Common myeloid progenitor, CD34-positive (primary cell): ENCODE results near the gene MFRP.

Source experiments
- CTCF ChIA-PET: fragments of 350-600 bp; sonication (Branson Sonifier 250); formaldehyde crosslinking; loops from one replicate; lab custom pipeline; 2021; ENCODE audit warnings: antibody characterized with exemption; lab: Charles Lee
- POLR2A ChIA-PET: fragments of 350-600 bp; sonication (Branson Sonifier 250); formaldehyde crosslinking; loops from one replicate; lab custom pipeline; 2021; ENCODE audit warnings: antibody characterized with exemption; lab: Charles Lee
- DNase-seq, 3 donors: peaks; one replicate each; pipeline versions ENCODE4 v3.0.0 to v3.0.0-alpha.2; 2013
- H3K27ac ChIP-seq, 2 experiments: 1 replicate in 1 of 2; 2 replicates in 1 of 2; pipeline ENCODE4 v1.7.0; 2013; ENCODE audit warnings: inconsistent platforms in 2 of 2, low read length in 2 of 2, mild to moderate bottlenecking in 2 of 2, low read depth in 1 of 2, moderate library complexity in 1 of 2; ENCODE audit not compliant: severe bottlenecking in 2 of 2, insufficient read depth in 1 of 2, poor library complexity in 1 of 2
- H3K27me3 ChIP-seq, 5 experiments: replicated peaks in 2 of 5; 1 replicate in 3 of 5; 2 replicates in 2 of 5; pipeline versions ENCODE4 v1.6.1 to v1.7.0; 2013; ENCODE audit warnings: low read length in 4 of 5, mild to moderate bottlenecking in 2 of 5, moderate library complexity in 2 of 5, inconsistent platforms in 1 of 5; ENCODE audit not compliant: insufficient read depth in 5 of 5, control insufficient read depth in 4 of 5
- H3K36me3 ChIP-seq, 4 experiments: 1 replicate in 2 of 4; 2 replicates in 2 of 4; pipeline versions ENCODE4 v1.6.1 to v1.7.0; 2013; ENCODE audit warnings: low read length in 3 of 4, control low read depth in 1 of 4, mild to moderate bottlenecking in 1 of 4; ENCODE audit not compliant: control insufficient read depth in 4 of 4, insufficient read depth in 4 of 4
- H3K4me1 ChIP-seq, 4 experiments: 1 replicate in 3 of 4; 2 replicates in 1 of 4; pipeline versions ENCODE4 v1.6.1 to v1.7.1; 2013; ENCODE audit warnings: low read length in 3 of 4, mild to moderate bottlenecking in 3 of 4, control low read depth in 1 of 4, inconsistent platforms in 1 of 4, moderate library complexity in 1 of 4; ENCODE audit not compliant: control insufficient read depth in 4 of 4, insufficient read depth in 4 of 4; ENCODE audit errors: control extremely low read depth in 1 of 4
- H3K4me3 ChIP-seq, 7 experiments: 1 replicate in 4 of 7; 2 replicates in 3 of 7; pipeline versions ENCODE4 v1.5.1 to v1.7.0; 2013; ENCODE audit warnings: mild to moderate bottlenecking in 7 of 7, low read length in 6 of 7, moderate library complexity in 6 of 7, inconsistent platforms in 2 of 7, low read depth in 2 of 7, control low read depth in 1 of 7; ENCODE audit not compliant: insufficient read depth in 4 of 7, control insufficient read depth in 1 of 7; ENCODE audit errors: extremely low read depth in 1 of 7
- H3K9me3 ChIP-seq, 5 experiments: 1 replicate in 4 of 5; 2 replicates in 1 of 5; pipeline versions ENCODE4 v1.6.1 to v1.7.1; 2013; ENCODE audit warnings: low read length in 4 of 5, mild to moderate bottlenecking in 2 of 5, inconsistent platforms in 1 of 5, low read depth in 1 of 5, moderate library complexity in 1 of 5; ENCODE audit not compliant: control insufficient read depth in 4 of 5, insufficient read depth in 2 of 5; ENCODE audit errors: control extremely low read depth in 1 of 5
- WGBS: methylation state at CpG from one replicate; pipeline ENCODE4 v1.1.5; 2013; ENCODE audit not compliant: insufficient coverage; 5-methylcytosine and 5-hydroxymethylcytosine counted together

The MFRP gene

DNA sequence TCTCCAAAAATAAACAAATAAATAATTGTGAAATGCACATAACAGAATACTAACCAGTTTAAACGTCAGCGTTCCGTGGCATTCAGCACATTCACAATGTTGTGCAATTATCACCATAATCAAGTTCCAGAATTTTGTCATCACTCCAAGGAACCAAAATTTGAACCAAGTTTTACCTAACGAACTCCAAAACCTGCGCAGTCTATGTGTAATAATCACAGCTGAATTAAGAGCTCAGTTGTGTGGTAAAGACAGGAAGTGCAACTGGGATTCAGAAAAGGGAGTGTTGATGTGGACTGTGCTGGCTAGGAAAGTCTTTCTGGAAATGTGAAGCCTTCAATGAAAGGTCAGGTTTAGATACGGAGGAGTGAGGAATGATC, 24.2 kb downstream of the MFRP start:
- peaks cover 0 to 33% (median 20%) of the 10 kb centered on the region in 5 experiments for H3K27me3 ChIP-seq
- POLR2A ChIA-PET = no interaction called here
- no peaks in the 10 kb centered on the region for H3K36me3 ChIP-seq
- CTCF ChIA-PET = interaction anchor here (0.6 to 4.6 kb wide), 14 partner anchors 11 to 170 kb away, joined by 3 to 90 read pairs (median 6); partner anchors contain the start of genes C1QTNF5, CBL, MFRP and RNF26
- 73% methylated on average over 5 of the region's 6 CpGs for WGBS
- H3K4me1 ChIP-seq = peaks cover 0 to 22% (median 18%) of the 10 kb centered on the region in 4 experiments
- no peak for DNase-seq
- no peak overlapping the region for H3K4me3 ChIP-seq
- H3K27ac ChIP-seq = no peak overlapping the region
- H3K9me3 ChIP-seq = no peaks in the 10 kb centered on the region

DNA sequence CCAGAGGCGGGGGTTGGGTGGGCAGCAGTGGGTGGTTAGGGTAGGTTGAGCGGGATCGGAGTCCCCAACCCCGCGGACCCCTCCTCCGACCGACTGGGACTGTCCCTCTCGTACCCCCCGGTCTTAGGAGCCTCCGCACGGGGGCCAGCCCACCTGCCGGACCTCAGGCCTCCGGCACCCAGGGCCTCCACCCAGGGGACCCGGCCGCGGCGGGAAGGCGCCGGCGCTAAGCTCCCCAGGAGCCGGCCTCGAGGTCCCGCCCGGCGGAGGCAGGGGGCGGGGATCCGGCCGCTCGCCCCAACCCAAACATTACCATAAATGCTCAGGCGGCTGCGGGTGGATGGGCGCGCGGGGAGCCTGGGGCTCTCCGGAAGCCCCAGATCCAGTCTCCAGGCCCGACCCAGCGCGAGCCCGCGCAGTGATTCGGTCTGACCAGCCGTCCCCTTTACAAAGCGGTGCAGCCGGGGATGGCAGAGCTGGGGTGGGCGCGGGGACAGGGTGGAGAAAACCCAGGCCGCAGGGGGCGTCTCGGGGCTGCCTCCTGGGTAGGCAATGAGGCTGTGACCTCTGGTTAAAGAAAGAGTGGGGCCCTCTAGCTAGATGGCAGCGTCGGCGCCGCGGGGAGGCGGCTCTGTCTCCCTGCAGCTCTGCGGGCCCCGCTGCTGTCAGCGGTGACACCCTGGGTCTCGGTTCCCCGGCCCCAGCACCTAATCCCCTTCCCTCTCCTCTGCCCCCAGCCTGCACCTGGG, 25.6 kb downstream of the MFRP start:
- Histone ChIP-seq H3K27me3 (peaks cover 0 to 46% (median 23%) of the 10 kb centered on the region in 5 experiments), H3K4me1 (peaks cover 0 to 36% (median 31%) of the 10 kb centered on the region in 4 experiments), H3K9me3 (no peaks in the 10 kb centered on the region), H3K27ac (peak overlapping the region in 1 of 2 experiments; percentile 54), H3K36me3 (no peaks in the 10 kb centered on the region), H3K4me3 (peak overlapping the region; percentile 40 to 82 (median 65))
- POLR2A ChIA-PET = no interaction called here
- peak in 2 of 3 donors; percentile 45 to 62 for DNase-seq
- WGBS = 3% methylated on average over 24 of the region's 60 CpGs
- CTCF ChIA-PET = interaction anchor here (0.7 to 4.6 kb wide), 12 partner anchors 10 to 222 kb away, joined by 3 to 90 read pairs (median 4); partner anchors contain the start of genes C1QTNF5 and RNF26

DNA sequence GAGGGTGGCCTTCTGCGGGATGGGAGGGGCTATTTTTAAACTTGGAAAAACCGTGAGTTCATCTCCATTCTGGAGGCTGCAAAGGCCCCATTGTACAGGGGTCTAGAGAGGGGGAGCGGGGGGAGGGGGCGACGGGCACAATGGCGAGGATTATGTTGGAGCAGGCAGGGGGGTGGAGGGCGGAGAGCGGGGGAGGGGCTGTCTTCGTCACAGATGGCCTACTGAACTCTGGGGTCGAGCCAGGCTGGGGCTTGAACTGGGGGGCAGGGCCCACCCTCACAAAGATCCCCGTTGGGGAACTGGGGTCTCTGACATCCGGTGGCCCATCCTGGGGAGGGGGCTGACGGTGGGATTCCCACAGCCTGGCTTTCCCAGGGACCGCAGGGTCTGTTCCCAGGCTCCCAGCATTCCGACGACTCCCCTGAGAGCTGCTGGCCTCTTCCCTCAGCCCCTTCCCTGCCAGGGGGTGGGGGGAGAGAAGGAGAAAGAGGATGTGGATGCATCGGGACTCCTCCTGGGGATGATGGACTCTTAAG, 26.2 kb downstream of the MFRP start:
- 58% methylated on average over 11 of the region's 17 CpGs for WGBS
- Histone ChIP-seq H3K27ac (peak overlapping the region in 1 of 2 experiments; percentile 54), H3K36me3 (no peaks in the 10 kb centered on the region), H3K4me3 (peak overlapping the region in 5 of 7 experiments; percentile 58 to 82 (median 70)), H3K4me1 (peaks cover 0 to 42% (median 37%) of the 10 kb centered on the region in 4 experiments), H3K27me3 (peaks cover 0 to 52% (median 29%) of the 10 kb centered on the region in 5 experiments), H3K9me3 (no peaks in the 10 kb centered on the region)
- ChIA-PET CTCF (interaction anchor here (1.0 to 4.6 kb wide), 7 partner anchors 11 to 221 kb away, joined by 3 to 90 read pairs (median 6); partner anchors contain the start of genes C1QTNF5 and RNF26), POLR2A (no interaction called here)
- DNase-seq = no peak

DNA sequence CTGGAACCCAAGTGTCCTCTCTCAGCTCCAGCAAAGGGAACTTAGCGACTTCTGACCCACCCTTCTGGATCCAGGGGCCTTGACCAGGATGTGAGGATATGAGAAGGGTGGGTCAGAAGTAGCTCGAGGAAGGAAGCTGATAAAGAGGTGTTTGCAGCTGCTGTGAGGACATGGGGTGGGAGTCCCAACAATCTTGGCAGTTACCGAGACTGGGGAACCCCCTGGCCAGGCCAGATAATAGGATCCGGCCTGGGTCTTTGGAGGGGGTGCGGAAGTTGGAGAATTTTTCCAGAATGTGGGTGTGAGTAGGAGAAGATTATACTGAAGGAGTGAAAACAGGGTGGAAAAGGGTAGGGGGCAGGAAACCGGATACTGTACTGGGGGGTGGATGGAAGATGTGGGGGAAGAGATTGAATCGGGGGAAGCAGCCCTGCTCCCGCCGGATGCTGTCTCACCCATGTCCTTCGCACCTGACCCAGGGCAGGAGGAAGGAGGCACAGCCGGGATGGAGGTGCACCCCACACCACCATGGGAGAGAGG, 26.7 kb downstream of the MFRP start:
- 66% methylated on average over 10 of the region's 11 CpGs for WGBS
- peaks cover 0 to 47% (median 42%) of the 10 kb centered on the region in 4 experiments for H3K4me1 ChIP-seq
- H3K9me3 ChIP-seq = no peaks in the 10 kb centered on the region
- POLR2A ChIA-PET = interaction anchor here (2.0 kb wide), 1 partner anchor 12 kb away, joined by 6 read pairs; no protein-coding TSS in a partner anchor
- DNase-seq = peak in 1 of 3 donors; percentile 19
- H3K27me3 ChIP-seq = peaks cover 0 to 58% (median 33%) of the 10 kb centered on the region in 5 experiments
- H3K4me3 ChIP-seq = no peak overlapping the region
- CTCF ChIA-PET = interaction anchor here (1.0 to 1.9 kb wide), 3 partner anchors 12 to 36 kb away, joined by 3 to 7 read pairs (median 4); no protein-coding TSS in a partner anchor
- peak overlapping the region in 1 of 2 experiments; percentile 63 for H3K27ac ChIP-seq
- H3K36me3 ChIP-seq = no peaks in the 10 kb centered on the region

DNA sequence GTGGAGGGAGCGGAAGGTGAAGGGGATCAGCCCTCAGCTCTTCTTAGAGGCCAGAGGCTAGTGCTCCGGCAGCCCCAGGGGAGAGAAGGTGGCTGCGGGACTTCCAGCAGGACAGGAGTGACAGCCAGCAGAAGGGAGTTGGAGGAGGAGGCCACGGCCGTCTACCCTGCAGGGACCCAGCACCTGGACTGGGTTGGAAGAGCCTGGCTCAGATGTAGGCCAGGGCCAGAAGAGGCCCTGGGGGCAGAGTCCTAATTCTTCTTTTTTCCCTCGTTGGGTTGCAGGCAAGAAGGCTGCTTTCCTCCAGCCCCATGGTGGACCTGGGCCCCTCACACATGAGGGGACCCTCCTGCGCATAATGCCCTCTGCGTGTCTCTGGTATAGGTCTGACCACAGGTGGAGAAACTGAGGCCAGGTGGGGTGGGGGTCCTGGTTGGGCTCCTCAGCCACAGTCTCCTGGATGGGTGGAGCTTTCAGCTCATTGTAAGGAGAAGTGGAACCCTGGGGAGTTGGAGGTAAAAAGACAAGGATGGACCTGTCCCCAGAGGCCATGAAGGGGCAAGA, 27.3 kb downstream of the MFRP start:
- H3K4me3 ChIP-seq = no peak overlapping the region
- DNase-seq = no peak
- H3K27ac ChIP-seq = peak overlapping the region in 1 of 2 experiments; percentile 63
- ChIA-PET CTCF (interaction anchor here (1.0 to 4.1 kb wide), 4 partner anchors 12 to 37 kb away, joined by 3 to 20 read pairs (median 6); no protein-coding TSS in a partner anchor), POLR2A (interaction anchor here (2.0 kb wide), 1 partner anchor 11 kb away, joined by 6 read pairs; no protein-coding TSS in a partner anchor)
- 96% methylated on average over 6 of the region's 8 CpGs for WGBS
- H3K36me3 ChIP-seq = no peaks in the 10 kb centered on the region
- peaks cover 0 to 63% (median 38%) of the 10 kb centered on the region in 5 experiments for H3K27me3 ChIP-seq
- peaks cover 0 to 48% (median 42%) of the 10 kb centered on the region in 4 experiments for H3K4me1 ChIP-seq
- H3K9me3 ChIP-seq = no peaks in the 10 kb centered on the region

DNA sequence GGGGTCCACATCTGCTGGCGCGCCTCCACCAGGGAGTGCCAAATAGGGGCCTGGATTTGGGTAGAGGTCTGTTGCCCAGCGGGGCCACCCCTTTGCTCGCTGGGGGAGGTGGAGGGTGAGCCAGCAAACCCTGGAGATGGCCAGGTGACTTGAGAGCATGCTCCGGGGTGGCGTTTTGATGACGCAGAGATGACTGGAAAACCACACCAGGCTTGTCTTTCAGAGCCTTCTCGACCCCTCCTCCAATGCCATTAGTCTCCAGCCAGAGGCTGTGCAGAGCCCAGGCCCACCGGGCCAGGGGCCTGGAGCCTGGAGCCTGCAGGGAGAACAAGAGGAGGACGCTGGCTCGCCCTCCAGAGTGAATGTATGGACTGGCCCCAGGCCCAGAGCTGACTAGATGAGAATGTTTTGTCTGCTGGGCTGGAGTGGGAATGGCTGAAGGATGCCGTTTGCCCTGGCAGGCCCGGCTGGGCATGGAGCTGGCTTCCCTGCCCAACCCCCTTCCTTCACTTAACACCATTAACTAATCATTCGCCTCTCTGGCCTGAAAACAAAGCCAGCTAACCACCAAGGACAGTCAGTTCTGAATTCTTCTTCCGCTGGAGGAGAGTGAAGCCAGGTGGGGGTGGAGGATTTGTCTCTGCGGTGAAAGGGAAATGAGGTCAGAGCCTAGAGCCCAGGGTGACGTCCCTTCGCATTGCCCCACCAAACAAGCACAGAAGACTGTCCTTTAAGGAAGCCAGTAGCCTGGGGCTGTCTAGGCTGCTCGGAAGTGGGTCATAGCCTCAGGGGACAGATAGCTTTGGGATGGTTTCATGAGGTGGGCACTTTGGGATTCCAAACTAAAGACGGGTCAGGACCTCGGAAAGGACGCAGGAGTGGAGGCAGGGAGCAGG, 28.0 kb downstream of the MFRP start:
- Histone ChIP-seq H3K4me3 (no peak overlapping the region), H3K27ac (peak overlapping the region in 1 of 2 experiments; percentile 63), H3K36me3 (no peaks in the 10 kb centered on the region), H3K9me3 (no peaks in the 10 kb centered on the region), H3K4me1 (peaks cover 0 to 48% (median 42%) of the 10 kb centered on the region in 4 experiments), H3K27me3 (peaks cover 0 to 66% (median 39%) of the 10 kb centered on the region in 5 experiments)
- peak in 1 of 3 donors; percentile 34 for DNase-seq
- ChIA-PET POLR2A (interaction anchor here (2.0 kb wide), 1 partner anchor 10 kb away, joined by 6 read pairs; no protein-coding TSS in a partner anchor), CTCF (interaction anchor here (1.6 to 4.1 kb wide), 3 partner anchors 11 to 38 kb away, joined by 4 to 20 read pairs (median 7); no protein-coding TSS in a partner anchor)
- WGBS = 87% methylated on average over 16 of the region's 22 CpGs
